AG04449 (cell line): ENCODE measurements around the gene RING1.

Experiments used
- CTCF ChIA-PET: fragments of 350-600 bp; formaldehyde crosslinking; extraction: SDS; loops from one replicate; lab custom pipeline; 2021; ENCODE audit warnings: antibody characterized with exemption; lab: Yijun Ruan, JAX
- POLR2A ChIA-PET: fragments of 400-600, 350-600 bp; formaldehyde crosslinking; extraction: SDS; loops from one replicate; lab custom pipeline; 2020; ENCODE audit warnings: antibody characterized with exemption, inconsistent platforms; lab: Yijun Ruan, JAX
- DNase-seq: peaks from one replicate; pipeline ENCODE4 v3.0.0-alpha.2; 2010; ENCODE audit warnings: low read depth, low spot score
- H3K4me3 ChIP-seq: 2 replicates; pipeline ENCODE4 v1.5.1; 2011; ENCODE audit warnings: low read depth, mild to moderate bottlenecking, control low read depth, low read length
- CTCF ChIP-seq: IDR thresholded peaks from one replicate; pipeline ENCODE4 v1.5.1; 2011; ENCODE audit warnings: mild to moderate bottlenecking, moderate library complexity, low read length, control low read depth, inconsistent platforms; ENCODE audit not compliant: insufficient read depth; ENCODE audit errors: missing control alignments

The RING1 gene

GRCh38 chr6:33193619-33194018 lies 14.7 kb upstream of the RING1 start:
- no peak for TF ChIP-seq CTCF
- DNase-seq: no peak
- CTCF ChIA-PET: interaction anchor here (1.0 to 1.8 kb wide), 4 partner anchors 10 to 74 kb away, joined by 3 to 5 read pairs (median 4); partner anchors contain the start of gene RING1
- POLR2A ChIA-PET: interaction anchor here (1.4 kb wide), 1 partner anchor 11 kb away, joined by 4 read pairs; the partner anchor contains the start of gene HSD17B8
- H3K4me3 ChIP-seq: no peak overlapping the region

DNA sequence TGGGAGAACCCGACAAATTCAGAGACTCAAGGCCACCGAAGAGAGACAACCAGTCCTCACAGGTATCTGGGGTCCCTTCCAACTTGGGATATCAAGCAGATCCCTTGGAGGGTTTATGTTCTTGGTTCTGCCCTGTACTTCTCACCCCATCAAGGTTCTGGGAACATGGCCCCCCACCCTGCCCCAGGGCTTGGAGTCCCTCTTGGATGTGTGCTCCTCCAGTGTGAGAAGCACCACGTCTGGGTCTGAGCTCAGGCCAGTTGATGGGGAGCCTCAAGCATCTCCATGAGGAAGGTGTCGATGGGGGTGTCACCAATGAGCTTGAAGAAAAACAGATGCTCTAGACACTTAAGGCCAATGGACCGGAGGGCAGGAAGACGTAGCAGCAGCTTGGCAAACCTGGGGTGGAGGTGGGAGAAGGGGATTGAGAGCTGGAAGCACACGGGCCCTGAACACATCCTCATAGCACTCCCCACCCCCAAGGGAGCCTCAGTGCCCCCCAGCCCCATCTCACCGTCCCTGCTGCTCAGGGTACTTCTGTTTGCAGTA lies 13.8 kb upstream of the RING1 start:
- CTCF ChIA-PET: interaction anchor here (1.0 to 1.8 kb wide), 5 partner anchors 11 to 75 kb away, joined by 3 to 5 read pairs (median 4); partner anchors contain the start of gene RING1
- no peak for DNase-seq
- no peak overlapping the region for H3K4me3 ChIP-seq
- no peak for TF ChIP-seq CTCF
- POLR2A ChIA-PET: interaction anchor here (1.4 kb wide), 1 partner anchor 10 kb away, joined by 4 read pairs; the partner anchor contains the start of gene HSD17B8

DNA sequence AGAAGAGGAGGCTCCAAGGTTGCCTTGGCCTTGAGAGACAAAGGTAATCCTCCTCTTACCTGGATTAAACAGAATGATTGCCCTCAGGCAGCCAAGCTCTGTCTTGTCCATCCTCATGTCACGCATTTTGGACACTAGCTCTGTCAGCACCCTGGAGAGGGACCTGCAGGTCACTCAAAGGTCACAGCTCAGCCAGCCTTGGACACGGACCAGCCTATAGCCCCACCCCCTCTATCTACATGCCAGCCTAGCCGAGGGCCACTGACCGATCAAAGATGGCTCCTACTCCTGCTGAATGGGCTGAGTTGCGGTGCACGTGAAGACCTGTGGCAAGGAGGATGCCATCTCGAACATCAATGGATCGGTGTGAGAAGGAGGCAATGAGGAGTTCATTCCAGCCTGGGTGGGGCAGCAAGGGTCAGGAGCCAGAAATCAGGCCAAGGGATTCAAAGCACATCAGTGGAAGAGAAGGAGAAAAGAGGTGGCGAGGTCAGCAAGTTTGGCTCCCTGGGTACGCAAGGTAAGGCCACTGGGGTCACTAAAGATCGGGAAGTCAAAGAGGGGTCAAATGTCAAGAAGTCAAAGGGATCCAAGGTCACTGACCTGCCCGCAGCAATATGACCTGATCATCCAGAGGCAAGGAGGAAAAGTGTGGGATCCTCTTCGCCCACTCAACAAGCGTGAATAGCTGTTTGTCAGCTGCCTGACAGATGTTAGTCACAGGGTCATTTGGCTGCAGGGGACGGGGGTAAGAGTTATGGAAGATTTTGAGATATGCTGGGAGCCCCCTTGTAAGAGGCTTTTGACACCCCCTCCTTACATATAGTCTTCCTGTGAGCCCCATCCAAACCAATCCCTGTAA lies 12.8 kb upstream of the RING1 start:
- DNase-seq: no peak
- CTCF ChIA-PET: interaction anchor here (0.6 to 2.3 kb wide), 7 partner anchors 10 to 356 kb away, joined by 3 to 9 read pairs (median 3); no protein-coding TSS in a partner anchor
- no peak for TF ChIP-seq CTCF
- no peak overlapping the region for H3K4me3 ChIP-seq
- POLR2A ChIA-PET: interaction anchor here (0.5 kb wide), 1 partner anchor 42 kb away, joined by 3 read pairs; no protein-coding TSS in a partner anchor

- ChIA-PET POLR2A (interaction anchor here (0.7 to 1.0 kb wide), 2 partner anchors 11 to 51 kb away, joined by 3 read pairs; no protein-coding TSS in a partner anchor), CTCF (interaction anchor here (0.7 to 2.9 kb wide), 29 partner anchors 8 to 355 kb away, joined by 3 to 22 read pairs (median 4); partner anchors contain the start of genes RING1, RPS18 and VPS52)
- peak overlapping the region; percentile 6 for H3K4me3 ChIP-seq
- peak; percentile 74 for TF ChIP-seq CTCF
- no peak for DNase-seq
Observed at GRCh38 chr6:33197431-33198048, 10.8 kb upstream of the RING1 start.

- H3K4me3 ChIP-seq: peak overlapping the region; percentile 6
- DNase-seq: no peak
- TF ChIP-seq CTCF: no peak
- ChIA-PET CTCF (interaction anchor here (0.6 to 2.9 kb wide), 27 partner anchors 9 to 356 kb away, joined by 3 to 22 read pairs (median 4); partner anchors contain the start of genes RING1, RPS18 and VPS52), POLR2A (interaction anchor here (0.6 to 1.0 kb wide), 3 partner anchors 8 to 50 kb away, joined by 3 read pairs; no protein-coding TSS in a partner anchor)
Observed at GRCh38 chr6:33198159-33198852, 10.0 kb upstream of the RING1 start.
